ENCODE measurements around the gene PDGFD.

- TF ChIP-seq EZH2 (IDR thresholded peaks at IDR 0.05) (no peak), POLR2AphosphoS5 (IDR thresholded peaks at IDR 0.05; ENCODE audit: borderline replicate concordance, low read depth, low read length) (no peak), FOXP2 (optimal IDR thresholded peaks at IDR 0.05; ENCODE audit: control extremely low read depth, extremely low read length, insufficient read depth) (no peak)
Observed at GRCh38 chr11:104146421-104146820, 17.5 kb downstream of the PDGFD start.

All from SK-N-MC (cell line).